GM23338 (cell line): Measurements from ENCODE around the gene AKR7A3. TPM values are rescaled to one million over a fixed set of nuclear protein-coding genes. Genes with fewer than 3 reads are reported as not detected.

Experiments
- ATAC-seq: fragments of 200-7000 bp; cut with Tn5 transposase; 3 replicates; pipeline ENCODE4 v1.9.1; 2020
- DNase-seq: peaks from one replicate; pipeline ENCODE4 v3.0.0-alpha.2; 2015; ENCODE audit warnings: low spot score
- H2AFZ ChIP-seq: fragments of 200-600 bp; sonication (generic); 2 replicates; pipeline ENCODE4 v1.8.0; 2016; ENCODE audit warnings: antibody characterized with exemption, mild to moderate bottlenecking, moderate library complexity
- H3F3A ChIP-seq: fragments of 200-600 bp; sonication (generic); replicated peaks from 2 replicates; pipeline ENCODE4 v1.8.0; 2017; ENCODE audit warnings: antibody characterized with exemption, mixed run types, low read depth
- H3K27ac ChIP-seq: fragments of 200-600 bp; sonication (generic); 2 replicates; pipeline ENCODE4 v1.6.1; 2016; ENCODE audit warnings: low read depth
- H3K27me3 ChIP-seq: fragments of 200-600 bp; sonication (generic); 2 replicates; pipeline ENCODE4 v1.8.0; 2016; ENCODE audit warnings: mild to moderate bottlenecking, mixed run types, moderate library complexity; ENCODE audit not compliant: insufficient read depth
- H3K36me3 ChIP-seq: fragments of 200-600 bp; sonication (generic); 2 replicates; pipeline ENCODE4 v1.8.0; 2016; ENCODE audit warnings: mild to moderate bottlenecking; ENCODE audit not compliant: insufficient read depth
- H3K4me1 ChIP-seq: fragments of 200-600 bp; sonication (generic); 2 replicates; pipeline ENCODE4 v1.8.0; 2016; ENCODE audit warnings: mild to moderate bottlenecking, moderate library complexity; ENCODE audit not compliant: insufficient read depth
- H3K4me2 ChIP-seq: fragments of 200-600 bp; sonication (generic); 2 replicates; pipeline ENCODE4 v1.7.1; 2017; ENCODE audit warnings: mixed run types
- H3K4me3 ChIP-seq: fragments of 200-600 bp; sonication (generic); 2 replicates; pipeline ENCODE4 v1.6.1; 2016; ENCODE audit warnings: mixed run types
- H3K79me2 ChIP-seq: fragments of 200-600 bp; sonication (generic); replicated peaks from 2 replicates; pipeline ENCODE4 v1.8.0; 2017; ENCODE audit warnings: mild to moderate bottlenecking; ENCODE audit not compliant: insufficient read depth
- H3K9me2 ChIP-seq: fragments of 200-600 bp; sonication (generic); 2 replicates; pipeline ENCODE4 v1.8.0; 2017; ENCODE audit not compliant: insufficient read depth
- H4K20me1 ChIP-seq: fragments of 200-600 bp; sonication (generic); replicated peaks from 2 replicates; pipeline ENCODE4 v1.8.0; 2017; ENCODE audit warnings: mild to moderate bottlenecking; ENCODE audit not compliant: insufficient read depth
- H3K27ac Mint-ChIP-seq: 2 replicates; pipeline ENCODE4 v1.8.0; 2020; ENCODE audit warnings: inconsistent platforms, mild to moderate bottlenecking, moderate library complexity, mixed read lengths
- H3K27me3 Mint-ChIP-seq: 3 replicates; pipeline ENCODE4 v1.8.0; 2022; ENCODE audit warnings: low read depth, mild to moderate bottlenecking, moderate library complexity, mixed read lengths, inconsistent platforms; ENCODE audit not compliant: insufficient read depth, poor library complexity
- H3K36me3 Mint-ChIP-seq: 3 replicates; pipeline ENCODE4 v1.8.0; 2021; ENCODE audit warnings: low read depth, mild to moderate bottlenecking, inconsistent platforms, moderate library complexity, mixed read lengths
- H3K4me1 Mint-ChIP-seq: 3 replicates; pipeline ENCODE4 v1.8.0; 2020; ENCODE audit warnings: mild to moderate bottlenecking, inconsistent platforms, mixed read lengths
- H3K4me3 Mint-ChIP-seq: 3 replicates; pipeline ENCODE4 v1.8.0; 2021; ENCODE audit warnings: moderate library complexity, mild to moderate bottlenecking, inconsistent platforms, mixed read lengths
- H3K9me3 Mint-ChIP-seq: 3 replicates; pipeline ENCODE4 v1.8.0; 2020; ENCODE audit warnings: moderate library complexity, mild to moderate bottlenecking, inconsistent platforms, mixed read lengths
- CREB1 ChIP-seq: fragments of 250-450 bp; sonication (Bioruptor Pico); IDR thresholded peaks from 2 replicates; pipeline ENCODE4 v1.5.0; 2020; ENCODE audit warnings: low read depth, mild to moderate bottlenecking, moderate library complexity
- CTCF ChIP-seq, 2 experiments: fragments of 200-600 bp in 1 of 2; sonication (generic) in 1 of 2; conservative IDR thresholded peaks; 2 replicates each; pipeline versions ENCODE4 v1.5.1 to v1.6.1; 2016 to 2017; ENCODE audit warnings: antibody characterized with exemption in 2 of 2, low read depth in 2 of 2, mild to moderate bottlenecking in 2 of 2, moderate library complexity in 1 of 2
- ETS1 ChIP-seq: IDR thresholded peaks from 2 replicates; pipeline ENCODE4 v1.6.1; 2016; ENCODE audit warnings: antibody characterized with exemption
- EZH2 ChIP-seq: fragments of 200-600 bp; sonication (generic); IDR thresholded peaks from one replicate; pipeline ENCODE4 v1.8.0; 2017; ENCODE audit warnings: antibody characterized with exemption, mild to moderate bottlenecking, low read depth; ENCODE audit not compliant: unreplicated experiment
- EZH2phosphoT487 ChIP-seq: fragments of 200-600 bp; sonication (generic); IDR thresholded peaks from one replicate; pipeline ENCODE4 v1.8.1; 2018; ENCODE audit warnings: antibody characterized with exemption; ENCODE audit not compliant: unreplicated experiment
- JUNB ChIP-seq: IDR thresholded peaks from one replicate; pipeline ENCODE4 v1.6.1; 2016; ENCODE audit warnings: antibody characterized with exemption; ENCODE audit not compliant: unreplicated experiment
- POLR2AphosphoS5 ChIP-seq: IDR thresholded peaks from 2 replicates; pipeline ENCODE4 v1.6.1; 2016; ENCODE audit warnings: antibody characterized with exemption, low read depth
- REST ChIP-seq: IDR thresholded peaks from one replicate; pipeline ENCODE4 v1.6.1; 2018; ENCODE audit warnings: antibody characterized with exemption; ENCODE audit not compliant: unreplicated experiment
- ZNF114 ChIP-seq: fragments of 250-450 bp; sonication (Bioruptor Pico); IDR thresholded peaks from 2 replicates; pipeline ENCODE4 v1.5.0; 2020; ENCODE audit warnings: mild to moderate bottlenecking, moderate library complexity
- ZNF462 ChIP-seq: fragments of 250-450 bp; sonication (Bioruptor Pico); IDR thresholded peaks from 2 replicates; pipeline ENCODE4 v1.5.0; 2020; ENCODE audit warnings: mild to moderate bottlenecking, moderate library complexity
- polyA plus RNA-seq: library from polyadenylated mRNA; unstranded; fragments of >200 nt; fragmentation: Nextera tagmentation; extraction: Ambion mirVana; gene quantifications from 2 replicates; pipeline ENCODE4 v1.2.1, GENCODE V29; 2016
- total RNA-seq: library from RNA; depleted of rRNA; stranded (reverse); fragments of >200 nt; shearing (Covaris generic); gene quantifications from 2 replicates; pipeline ENCODE4 v1.2.3, GENCODE V29; 2014

AKR7A3 gene
- total and polyA plus RNA-seq, 2 experiments from 2014 or later = 0.14 to 0.86 TPM

GRCh38 chr1:19328486-19328885, 39.9 kb upstream of the AKR7A3 start:
- H3K79me2 ChIP-seq = no peaks in the 10 kb centered on the region
- no peak overlapping the region for H3K27ac ChIP-seq
- H3F3A ChIP-seq = no peaks in the 10 kb centered on the region
- no peaks in the 10 kb centered on the region for H3K4me1 ChIP-seq
- Mint-ChIP-seq H3K27ac (no peak overlapping the region), H3K9me3 (no peaks in the 10 kb centered on the region), H3K4me1 (no peaks in the 10 kb centered on the region), H3K36me3 (peaks cover 9% of the 10 kb centered on the region), H3K27me3 (peaks cover 8% of the 10 kb centered on the region), H3K4me3 (no peak overlapping the region)
- H2AFZ ChIP-seq = no peak overlapping the region
- no peaks in the 10 kb centered on the region; the same call in 1 of the 2 replicates for H4K20me1 ChIP-seq
- H3K4me3 ChIP-seq = no peak overlapping the region
- H3K4me2 ChIP-seq = no peak overlapping the region
- H3K27me3 ChIP-seq = no peaks in the 10 kb centered on the region
- H3K9me2 ChIP-seq = no peaks in the 10 kb centered on the region
- DNase-seq (no peak), ATAC-seq (no peak)
- no peaks in the 10 kb centered on the region for H3K36me3 ChIP-seq
- TF ChIP-seq POLR2AphosphoS5 = no peak
- TF ChIP-seq CREB1 = no peak
- TF ChIP-seq REST = no peak
- no peak for TF ChIP-seq CTCF (conservative IDR thresholded peaks at IDR 0.05; ENCODE audit: low read depth in 2 of 2)
- TF ChIP-seq ZNF114 (CRISPR knock-in tag) = no peak
- no peak for TF ChIP-seq ZNF462 (CRISPR knock-in tag)
- TF ChIP-seq ETS1 = no peak
- TF ChIP-seq JUNB = no peak
- no peak for TF ChIP-seq EZH2
- no peak for TF ChIP-seq EZH2phosphoT487
